ENCODE measurements around the gene SFMBT2. TPM values are rescaled to one million over a fixed set of nuclear protein-coding genes. Genes with fewer than 3 reads are reported as not detected.

SFMBT2 gene
- total and polyA plus RNA-seq, 10 of the 15 experiments (the other 5 are each of a cell fraction or from before 2014, with no cell fraction given): 2.8 to 29.6 (median 15.1) TPM

GRCh38 chr10:7409045-7409731 lies 1.6 kb downstream of the SFMBT2 start (continued):
- no peak for TF ChIP-seq PRDM15 (CRISPR knock-in tag; IDR thresholded peaks at IDR 0.05)
- no peak for TF ChIP-seq RELA (IDR thresholded peaks at IDR 0.05; ENCODE audit: borderline replicate concordance, partially characterized antibody)
- no peak for TF ChIP-seq IRF3 (IDR thresholded peaks at IDR 0.05)
- no peak for TF ChIP-seq CEBPB (IDR thresholded peaks at IDR 0.05; ENCODE audit: borderline replicate concordance in 1 of 2, low read depth in 2 of 2, low read length in 2 of 2)
- TF ChIP-seq HDAC6 (IDR thresholded peaks at IDR 0.05; ENCODE audit: unreplicated experiment): no peak
- no peak for TF ChIP-seq MEF2B (IDR thresholded peaks at IDR 0.05; ENCODE audit: partially characterized antibody, poor library complexity, severe bottlenecking)
- no peak for TF ChIP-seq NR2C1 (IDR thresholded peaks at IDR 0.05)
- no peak for TF ChIP-seq MYB (IDR thresholded peaks at IDR 0.05; ENCODE audit: borderline replicate concordance, low read depth, low read length)
- peak; percentile 68; the same call in 1 of the 2 replicates for TF ChIP-seq MAX (IDR thresholded peaks at IDR 0.05; ENCODE audit: low read depth, low read length)
- no peak for TF ChIP-seq GATAD2B (conservative IDR thresholded peaks at IDR 0.05; ENCODE audit: low read depth)
- no peak for TF ChIP-seq ATF3 (IDR thresholded peaks at IDR 0.05; ENCODE audit: borderline replicate concordance, extremely low read depth, low read depth, low read length)
- TF ChIP-seq NFYA (IDR thresholded peaks at IDR 0.05; ENCODE audit: borderline replicate concordance, low read depth, low read length): no peak
- TF ChIP-seq ZNF687 (IDR thresholded peaks at IDR 0.05): 0 out of 2 replicates have a peak, but pooled peaks have one; percentile 27
- TF ChIP-seq BHLHE40 (IDR thresholded peaks at IDR 0.05; ENCODE audit: borderline replicate concordance in 1 of 2, low read depth in 2 of 2, low read length in 1 of 2): peak in 1 of 2 experiments; percentile 28; a peak in 1 of 4 replicates
- no peak for TF ChIP-seq MTA3 (IDR thresholded peaks at IDR 0.05; ENCODE audit: borderline replicate concordance, low read length)
- peak; percentile 23; the same call in 1 of the 2 replicates for TF ChIP-seq EED (IDR thresholded peaks at IDR 0.05; ENCODE audit: low read depth)
